Transverse colon (tissue), 4 donors: ENCODE results near the gene EPYC. TPM values are rescaled to one million over a fixed set of nuclear protein-coding genes. Genes with fewer than 3 reads are reported as not detected.
A peak's percentile ranks its signal among the peaks of the same experiment; 100 is the strongest.

Source experiments
- DNase-seq: peaks from one replicate; pipeline ENCODE4 v3.0.0-alpha.2; 2019
- H3K27ac ChIP-seq, 4 donors: fragments of 200-600 bp; sonication (generic); 2 replicates each; pipeline ENCODE4 v1.5.1; 2016 to 2018; ENCODE audit warnings: inconsistent platforms in 4 of 4
- H3K27me3 ChIP-seq: fragments of 200-600 bp; sonication (generic); 2 replicates; pipeline ENCODE4 v1.5.1; 2017; ENCODE audit warnings: inconsistent platforms
- H3K36me3 ChIP-seq, 4 donors: fragments of 200-600 bp; sonication (generic); 2 replicates each; pipeline ENCODE4 v1.5.1; 2017 to 2019; ENCODE audit warnings: inconsistent platforms in 4 of 4
- H3K4me1 ChIP-seq, 4 donors: fragments of 200-600 bp; sonication (generic); 2 replicates each; pipeline ENCODE4 v1.5.1; 2017 to 2020; ENCODE audit warnings: inconsistent platforms in 4 of 4
- H3K4me3 ChIP-seq, 4 donors: fragments of 200-600 bp; sonication (generic); 1 replicate in 1 of 4; 2 replicates in 3 of 4; pipeline versions ENCODE4 v1.5.1 to v1.6.1; 2017 to 2019; ENCODE audit warnings: inconsistent platforms in 4 of 4
- H3K9me3 ChIP-seq, 2 donors: fragments of 200-600 bp; sonication (generic); 2 replicates each; pipeline ENCODE4 v1.5.1; 2017 to 2019; ENCODE audit warnings: inconsistent platforms in 2 of 2
- EP300 ChIP-seq: sonication (generic); formaldehyde crosslinking; IDR thresholded peaks from one replicate; pipeline ENCODE4 v1.6.1; 2017; ENCODE audit warnings: antibody characterized with exemption, low read depth
- POLR2A ChIP-seq: fragments of 450-650 bp; IDR thresholded peaks from one replicate; pipeline ENCODE4 v1.6.1; 2016; ENCODE audit warnings: antibody characterized with exemption, mild to moderate bottlenecking, moderate library complexity
- POLR2AphosphoS5 ChIP-seq, 3 donors: sonication (generic); formaldehyde crosslinking; IDR thresholded peaks; one replicate each; pipeline ENCODE4 v1.6.1; 2016; ENCODE audit warnings: antibody characterized with exemption in 3 of 3
- WGBS, 2 donors: methylation state at CpG; one replicate each; pipeline ENCODE4 v1.1.5; 2018; ENCODE audit warnings: low coverage in 1 of 2; 5-methylcytosine and 5-hydroxymethylcytosine counted together
- in situ Hi-C, 4 donors: fragments of 200-750 bp; cut with MboI; loops; one replicate each; pipeline versions ENCODE4 v1.15.0 to v1.15.1; 2017; ENCODE audit warnings: low sequenced_read_pairs in 3 of 4, low pct_ligation_motif_present in 1 of 4, low pct_unique_long_range_greater_than_20kb in 1 of 4
- intact Hi-C: fragments of 100-400 bp; cut with DNase I; formaldehyde crosslinking; loops from one replicate; pipeline ENCODE4 v1.15.1; 2023; ENCODE audit warnings: low total_unique reads
- total RNA-seq, 4 donors: library from RNA; depleted of rRNA; stranded (reverse); fragments of >200 nt; gene quantifications; one replicate each; pipeline ENCODE4 v1.1.0, GENCODE V29; 2016
- TF ChIP-seq, protein P1 (sequence below), 5 experiments: fragments of 200-600 bp in 3 of 5; fragments of 450-650 bp in 2 of 5; sonication (generic) in 3 of 5; IDR thresholded peaks; 1 replicate in 2 of 5; 2 replicates in 3 of 5; pipeline ENCODE4 v1.5.1; 2016 to 2017; ENCODE audit warnings: antibody characterized with exemption in 5 of 5, inconsistent platforms in 3 of 5, mild to moderate bottlenecking in 2 of 5, moderate library complexity in 1 of 5

EPYC gene
- total RNA-seq, 4 donors from 2014 or later, result not detected

- in situ Hi-C loops, result loop anchor here in 1 of 4 donors (25.0 kb wide), 1 partner anchor 1386 kb away; no protein-coding TSS in a partner anchor
- 50 to 95% methylated on average over 1 to 7 of the region's 7 CpGs for WGBS, 2 donors
- H3K4me3 ChIP-seq, result no peak overlapping the region
- TF ChIP-seq EP300 (no peak), POLR2AphosphoS5 (IDR thresholded peaks at IDR 0.05) (no peak), POLR2A (no peak)
- TF ChIP-seq, protein P1, sequence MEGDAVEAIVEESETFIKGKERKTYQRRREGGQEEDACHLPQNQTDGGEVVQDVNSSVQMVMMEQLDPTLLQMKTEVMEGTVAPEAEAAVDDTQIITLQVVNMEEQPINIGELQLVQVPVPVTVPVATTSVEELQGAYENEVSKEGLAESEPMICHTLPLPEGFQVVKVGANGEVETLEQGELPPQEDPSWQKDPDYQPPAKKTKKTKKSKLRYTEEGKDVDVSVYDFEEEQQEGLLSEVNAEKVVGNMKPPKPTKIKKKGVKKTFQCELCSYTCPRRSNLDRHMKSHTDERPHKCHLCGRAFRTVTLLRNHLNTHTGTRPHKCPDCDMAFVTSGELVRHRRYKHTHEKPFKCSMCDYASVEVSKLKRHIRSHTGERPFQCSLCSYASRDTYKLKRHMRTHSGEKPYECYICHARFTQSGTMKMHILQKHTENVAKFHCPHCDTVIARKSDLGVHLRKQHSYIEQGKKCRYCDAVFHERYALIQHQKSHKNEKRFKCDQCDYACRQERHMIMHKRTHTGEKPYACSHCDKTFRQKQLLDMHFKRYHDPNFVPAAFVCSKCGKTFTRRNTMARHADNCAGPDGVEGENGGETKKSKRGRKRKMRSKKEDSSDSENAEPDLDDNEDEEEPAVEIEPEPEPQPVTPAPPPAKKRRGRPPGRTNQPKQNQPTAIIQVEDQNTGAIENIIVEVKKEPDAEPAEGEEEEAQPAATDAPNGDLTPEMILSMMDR (IDR thresholded peaks at IDR 0.05), result no peak
- no peak overlapping the region for H3K27ac ChIP-seq
- no peaks in the 10 kb centered on the region for H3K36me3 ChIP-seq
- H3K27me3 ChIP-seq, result no peaks in the 10 kb centered on the region
- DNase-seq, result no peak
- H3K9me3 ChIP-seq, result no peaks in the 10 kb centered on the region
- H3K4me1 ChIP-seq, result no peaks in the 10 kb centered on the region
- intact Hi-C loops, result no loop called here
These were observed 56.9 kb downstream of the EPYC start for GRCh38 chr12:90947869-90948268.

DNA sequence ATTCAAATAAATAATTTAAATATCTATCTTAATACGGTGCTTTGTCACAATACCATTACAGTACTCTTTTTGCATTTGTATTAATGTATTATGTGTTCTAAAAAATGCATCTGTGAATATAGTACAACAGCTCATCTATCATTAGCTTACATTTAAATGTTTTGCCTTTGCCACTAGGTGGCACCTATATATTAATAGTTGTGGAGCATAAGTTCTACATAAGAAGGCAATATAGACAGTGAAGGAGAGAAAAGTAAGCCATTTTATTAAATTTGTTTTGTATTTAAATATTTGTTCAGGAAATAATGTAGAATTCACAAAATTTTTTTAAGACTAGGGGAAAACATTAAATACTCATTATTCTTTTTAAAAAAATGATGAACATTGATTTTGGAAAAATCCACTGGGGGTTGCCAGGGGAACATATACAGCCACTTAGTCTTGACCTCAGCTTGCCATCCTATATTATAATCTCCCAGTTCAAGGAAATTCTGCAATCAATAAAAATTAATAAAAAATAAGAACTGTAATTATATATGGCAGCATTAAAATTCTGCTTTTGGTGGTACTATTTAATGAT, 59.6 kb downstream of the EPYC start:
- H3K27ac ChIP-seq, result no peak overlapping the region
- no peaks in the 10 kb centered on the region for H3K27me3 ChIP-seq
- H3K36me3 ChIP-seq, result no peaks in the 10 kb centered on the region
- H3K4me3 ChIP-seq, result no peak overlapping the region
- no peak for DNase-seq
- in situ Hi-C loops, result loop anchor here in 1 of 4 donors (25.0 kb wide), 1 partner anchor 1383 kb away; no protein-coding TSS in a partner anchor
- WGBS, 2 donors, result 44 to 54% methylated on average over 1 of the region's 1 CpG
- intact Hi-C loops, result no loop called here
- no peaks in the 10 kb centered on the region for H3K9me3 ChIP-seq
- TF ChIP-seq EP300 (no peak), POLR2A (no peak), POLR2AphosphoS5 (IDR thresholded peaks at IDR 0.05) (no peak)
- TF ChIP-seq, protein P1 (IDR thresholded peaks at IDR 0.05), result peak; percentile 25 to 51 (median 39)
- no peaks in the 10 kb centered on the region for H3K4me1 ChIP-seq

GRCh38 chr12:90943255-90943654, 61.5 kb downstream of the EPYC start:
- no peaks in the 10 kb centered on the region for H3K4me1 ChIP-seq
- intact Hi-C loops (no loop called here), in situ Hi-C loops (loop anchor here in 1 of 4 donors (25.0 kb wide), 1 partner anchor 1381 kb away; no protein-coding TSS in a partner anchor)
- no peaks in the 10 kb centered on the region for H3K27me3 ChIP-seq
- no peaks in the 10 kb centered on the region for H3K36me3 ChIP-seq
- no peaks in the 10 kb centered on the region for H3K9me3 ChIP-seq
- no peak for TF ChIP-seq POLR2AphosphoS5 (IDR thresholded peaks at IDR 0.05)
- no peak for TF ChIP-seq EP300
- TF ChIP-seq, protein P1 (IDR thresholded peaks at IDR 0.05), result no peak
- no peak for TF ChIP-seq POLR2A
- no peak for DNase-seq
- no peak overlapping the region for H3K4me3 ChIP-seq
- WGBS, 2 donors, result 91 to 100% methylated on average over 1 of the region's 1 CpG
- H3K27ac ChIP-seq, result no peak overlapping the region

GRCh38 chr12:90940872-90941499, 63.8 kb downstream of the EPYC start:
- Histone ChIP-seq H3K9me3 (no peaks in the 10 kb centered on the region), H3K27me3 (no peaks in the 10 kb centered on the region), H3K27ac (no peak overlapping the region), H3K36me3 (no peaks in the 10 kb centered on the region), H3K4me3 (no peak overlapping the region), H3K4me1 (no peaks in the 10 kb centered on the region)
- 31 to 32% methylated on average over 3 of the region's 3 CpGs for WGBS, 2 donors
- intact Hi-C loops, result no loop called here
- no peak for DNase-seq
- in situ Hi-C loops, result loop anchor here in 1 of 4 donors (25.0 kb wide), 1 partner anchor 1379 kb away; no protein-coding TSS in a partner anchor
- TF ChIP-seq, protein P1 (IDR thresholded peaks at IDR 0.05), result peak; percentile 34 to 52 (median 42)
- TF ChIP-seq POLR2A, result no peak
